ENCODE measurements around the gene EID1. TPM values are rescaled to one million over a fixed set of nuclear protein-coding genes. Genes with fewer than 3 reads are reported as not detected.

Gene EID1
- total RNA-seq, 4 donors from 2014 or later: 196 to 427 (median 285) TPM

- Histone ChIP-seq H3K27me3 (no peaks in the 10 kb centered on the region), H3K4me1 (no peaks in the 10 kb centered on the region), H3K27ac (no peak overlapping the region), H3K9me3 (no peaks in the 10 kb centered on the region), H3K4me3 (no peak overlapping the region), H3K36me3 (no peaks in the 10 kb centered on the region)
- intact Hi-C loops (cut with DNase I; ENCODE audit: low total_unique reads): no loop called here
- no peak for DNase-seq
- TF ChIP-seq CTCF (IDR thresholded peaks at IDR 0.05) (no peak), POLR2A (IDR thresholded peaks at IDR 0.05) (no peak)
These were observed 10.3 kb downstream of the EID1 start for GRCh38 chr15:48888191-48888590.

GRCh38 chr15:48888836-48889235, 10.9 kb downstream of the EID1 start:
- H3K9me3 ChIP-seq: no peaks in the 10 kb centered on the region
- H3K4me1 ChIP-seq: no peaks in the 10 kb centered on the region
- intact Hi-C loops (cut with DNase I; ENCODE audit: low total_unique reads): no loop called here
- H3K27me3 ChIP-seq: no peaks in the 10 kb centered on the region
- H3K4me3 ChIP-seq: no peak overlapping the region
- no peaks in the 10 kb centered on the region for H3K36me3 ChIP-seq
- TF ChIP-seq CTCF (IDR thresholded peaks at IDR 0.05) (no peak), POLR2A (IDR thresholded peaks at IDR 0.05) (no peak)
- H3K27ac ChIP-seq: peak overlapping the region; percentile 49 to 61
- no peak for DNase-seq

GRCh38 chr15:48889925-48890324, 12.0 kb downstream of the EID1 start:
- Histone ChIP-seq H3K4me3 (no peak overlapping the region), H3K4me1 (no peaks in the 10 kb centered on the region), H3K27me3 (no peaks in the 10 kb centered on the region), H3K9me3 (no peaks in the 10 kb centered on the region), H3K27ac (peak overlapping the region in 1 of 2 donors; percentile 61), H3K36me3 (no peaks in the 10 kb centered on the region)
- DNase-seq: no peak
- TF ChIP-seq POLR2A (IDR thresholded peaks at IDR 0.05) (no peak), CTCF (IDR thresholded peaks at IDR 0.05) (no peak)
- intact Hi-C loops (cut with DNase I; ENCODE audit: low total_unique reads): no loop called here

- Histone ChIP-seq H3K36me3 (no peaks in the 10 kb centered on the region), H3K27ac (no peak overlapping the region), H3K9me3 (no peaks in the 10 kb centered on the region), H3K4me1 (no peaks in the 10 kb centered on the region), H3K4me3 (no peak overlapping the region), H3K27me3 (no peaks in the 10 kb centered on the region)
- no peak for DNase-seq
- intact Hi-C loops (cut with DNase I; ENCODE audit: low total_unique reads): no loop called here
- TF ChIP-seq CTCF (IDR thresholded peaks at IDR 0.05) (no peak), POLR2A (IDR thresholded peaks at IDR 0.05) (no peak)
These were observed 12.5 kb downstream of the EID1 start for GRCh38 chr15:48890375-48890972.

GRCh38 chr15:48891232-48891765, 13.4 kb downstream of the EID1 start:
- Histone ChIP-seq H3K27ac (no peak overlapping the region), H3K27me3 (no peaks in the 10 kb centered on the region), H3K4me1 (no peaks in the 10 kb centered on the region), H3K9me3 (no peaks in the 10 kb centered on the region), H3K36me3 (no peaks in the 10 kb centered on the region), H3K4me3 (no peak overlapping the region)
- intact Hi-C loops (cut with DNase I; ENCODE audit: low total_unique reads): no loop called here
- DNase-seq: no peak
- TF ChIP-seq CTCF (IDR thresholded peaks at IDR 0.05) (no peak), POLR2A (IDR thresholded peaks at IDR 0.05) (no peak)
